Chondrocyte (in vitro differentiated cells): ENCODE results near the gene TNFRSF4. TPM values are rescaled to one million over a fixed set of nuclear protein-coding genes. Genes with fewer than 3 reads are reported as not detected.

Source experiments
- DNase-seq: peaks from one replicate; pipeline ENCODE4 v3.0.0; 2021; ENCODE audit warnings: mixed read lengths, low spot score
- H3K27ac Mint-ChIP-seq: one replicate; pipeline ENCODE4 v1.8.0; 2021; ENCODE audit warnings: mild to moderate bottlenecking, moderate library complexity, mixed read lengths; ENCODE audit not compliant: unreplicated experiment
- H3K27me3 Mint-ChIP-seq: 2 replicates; pipeline ENCODE4 v1.8.0; 2021; ENCODE audit warnings: low read depth, mixed read lengths
- H3K36me3 Mint-ChIP-seq: 2 replicates; pipeline ENCODE4 v1.8.0; 2021; ENCODE audit warnings: low read depth, mixed read lengths
- H3K4me1 Mint-ChIP-seq: 2 replicates; pipeline ENCODE4 v1.8.0; 2021; ENCODE audit warnings: low read depth, mild to moderate bottlenecking, mixed read lengths
- H3K4me3 Mint-ChIP-seq: one replicate; pipeline ENCODE4 v1.8.0; 2021; ENCODE audit warnings: mild to moderate bottlenecking, moderate library complexity, mixed read lengths; ENCODE audit not compliant: unreplicated experiment
- H3K9me3 Mint-ChIP-seq: 2 replicates; pipeline ENCODE4 v1.8.0; 2021; ENCODE audit warnings: low read depth, mixed read lengths
- CTCF ChIP-seq: fragments of 200-600 bp; sonication (generic); IDR thresholded peaks from 2 replicates; pipeline ENCODE4 v1.5.0; 2021; ENCODE audit warnings: antibody characterized with exemption, mild to moderate bottlenecking, moderate library complexity
- total RNA-seq: library from RNA; stranded (reverse); gene quantifications from 3 replicates; pipeline ENCODE4 v1.2.1, GENCODE V29; 2021

TNFRSF4 gene
- total RNA-seq, 1 donor from 2014 or later: not detected

- no peak overlapping the region for H3K27ac Mint-ChIP-seq
- peaks cover 17% of the 10 kb centered on the region for H3K4me1 Mint-ChIP-seq
- no peaks in the 10 kb centered on the region for H3K9me3 Mint-ChIP-seq
- H3K36me3 Mint-ChIP-seq: peaks cover 20% of the 10 kb centered on the region
- no peaks in the 10 kb centered on the region for H3K27me3 Mint-ChIP-seq
- H3K4me3 Mint-ChIP-seq: no peak overlapping the region
- DNase-seq: no peak
- no peak for TF ChIP-seq CTCF
Measured at GRCh38 chr1:1226566-1227362, 12.8 kb upstream of the TNFRSF4 start.

- Mint-ChIP-seq H3K4me3 (no peak overlapping the region), H3K27me3 (no peaks in the 10 kb centered on the region), H3K27ac (no peak overlapping the region), H3K36me3 (peaks cover 21% of the 10 kb centered on the region), H3K9me3 (no peaks in the 10 kb centered on the region), H3K4me1 (peaks cover 14% of the 10 kb centered on the region)
- TF ChIP-seq CTCF: no peak
- no peak for DNase-seq
Measured at GRCh38 chr1:1225913-1226312, 12.0 kb upstream of the TNFRSF4 start.

DNA sequence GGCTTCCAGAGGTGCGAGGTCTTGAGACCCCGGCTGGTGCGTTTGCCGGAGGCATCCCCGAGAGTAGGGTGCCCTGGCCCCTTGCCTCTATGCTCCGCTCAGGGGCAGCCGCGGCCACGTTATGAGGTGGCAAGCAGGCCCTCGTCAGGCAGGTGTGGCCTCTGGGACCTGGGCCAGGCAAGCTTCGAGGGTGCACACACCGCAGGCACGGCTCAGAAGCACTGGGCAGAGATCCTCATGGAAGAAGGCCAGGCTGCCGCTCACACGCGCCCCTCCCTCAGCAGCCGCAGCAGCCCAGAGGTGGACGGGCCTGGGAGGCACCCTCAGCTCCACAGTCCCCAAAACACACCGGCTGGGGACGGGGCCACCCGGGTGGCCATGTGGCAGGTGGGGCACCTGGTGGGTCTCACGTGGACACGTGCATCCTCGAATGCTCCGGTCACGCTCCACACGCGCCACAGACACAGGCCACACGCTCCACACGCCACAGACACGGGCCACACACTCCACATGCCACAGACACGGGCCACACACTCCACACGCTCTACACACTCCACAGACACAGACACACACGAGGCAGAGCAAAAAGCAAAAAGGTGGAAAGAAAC lies 11.4 kb upstream of the TNFRSF4 start:
- Mint-ChIP-seq H3K4me1 (peaks cover 9% of the 10 kb centered on the region), H3K4me3 (no peak overlapping the region), H3K36me3 (peaks cover 26% of the 10 kb centered on the region), H3K27ac (no peak overlapping the region), H3K27me3 (no peaks in the 10 kb centered on the region), H3K9me3 (no peaks in the 10 kb centered on the region)
- TF ChIP-seq CTCF: no peak
- no peak for DNase-seq

DNA sequence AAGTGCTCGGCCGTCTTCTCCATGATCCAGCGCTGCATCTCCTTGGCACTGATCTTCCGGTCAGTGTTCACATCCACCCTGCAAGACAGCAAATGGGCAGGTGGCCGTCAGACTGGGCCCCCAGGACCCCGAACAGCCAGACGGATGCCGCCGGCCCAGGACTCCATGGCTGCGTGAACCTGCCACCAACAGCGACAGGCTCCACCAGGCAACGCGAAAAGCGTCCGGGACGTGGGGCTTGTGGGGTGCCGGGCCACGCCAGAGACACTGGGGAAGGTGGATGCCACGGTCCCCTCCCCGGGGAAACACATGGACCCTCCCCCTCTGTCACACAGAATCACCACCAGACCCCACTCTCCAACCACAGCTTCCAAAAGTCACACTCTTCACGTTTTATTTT lies 9.9 kb upstream of the TNFRSF4 start:
- Mint-ChIP-seq H3K27ac (no peak overlapping the region), H3K9me3 (no peaks in the 10 kb centered on the region), H3K4me1 (no peaks in the 10 kb centered on the region), H3K4me3 (no peak overlapping the region), H3K27me3 (no peaks in the 10 kb centered on the region), H3K36me3 (peaks cover 26% of the 10 kb centered on the region)
- no peak for DNase-seq
- TF ChIP-seq CTCF: no peak

GRCh38 chr1:1223321-1223720 lies 9.4 kb upstream of the TNFRSF4 start:
- no peak for TF ChIP-seq CTCF
- H3K4me1 Mint-ChIP-seq: no peaks in the 10 kb centered on the region
- peaks cover 26% of the 10 kb centered on the region for H3K36me3 Mint-ChIP-seq
- no peaks in the 10 kb centered on the region for H3K9me3 Mint-ChIP-seq
- no peaks in the 10 kb centered on the region for H3K27me3 Mint-ChIP-seq
- DNase-seq: no peak
- H3K27ac Mint-ChIP-seq: no peak overlapping the region
- H3K4me3 Mint-ChIP-seq: no peak overlapping the region
